Right forelimb (tissue), 1 donor: ENCODE data around the gene PTPRD.

Experiments
- DNase-seq: peaks from one replicate; pipeline ENCODE4 v3.0.0-alpha.2; 2018

The PTPRD gene

GRCh38 chr9:8877753-8878494 lies 1734.9 kb downstream of the PTPRD start:
- DNase-seq, result no peak

GRCh38 chr9:8876303-8876702 lies 1736.5 kb downstream of the PTPRD start:
- DNase-seq, result no peak

- no peak for DNase-seq
Observed at GRCh38 chr9:8874482-8874881, 1738.3 kb downstream of the PTPRD start.

- DNase-seq, result no peak
Observed at GRCh38 chr9:8872802-8873201, 1740.0 kb downstream of the PTPRD start.

GRCh38 chr9:8871796-8872445 lies 1740.9 kb downstream of the PTPRD start:
- DNase-seq, result no peak

GRCh38 chr9:8871396-8871795 lies 1741.4 kb downstream of the PTPRD start:
- no peak for DNase-seq

GRCh38 chr9:8869812-8870211 lies 1743.0 kb downstream of the PTPRD start:
- no peak for DNase-seq

GRCh38 chr9:8868632-8869031 lies 1744.2 kb downstream of the PTPRD start:
- DNase-seq, result no peak

GRCh38 chr9:8867148-8867547 lies 1745.7 kb downstream of the PTPRD start:
- no peak for DNase-seq

- no peak for DNase-seq
Observed at GRCh38 chr9:8864545-8864896, 1748.3 kb downstream of the PTPRD start.

GRCh38 chr9:8863886-8864544 lies 1748.8 kb downstream of the PTPRD start:
- no peak for DNase-seq

GRCh38 chr9:8863069-8863468 lies 1749.7 kb downstream of the PTPRD start:
- no peak for DNase-seq

GRCh38 chr9:8860925-8861324 lies 1751.9 kb downstream of the PTPRD start:
- no peak for DNase-seq

GRCh38 chr9:8860086-8860485 lies 1752.7 kb downstream of the PTPRD start:
- no peak for DNase-seq

- DNase-seq, result no peak
Observed at GRCh38 chr9:8859416-8859815, 1753.4 kb downstream of the PTPRD start.

GRCh38 chr9:8858596-8859161 lies 1754.1 kb downstream of the PTPRD start:
- peak; percentile 62 for DNase-seq

GRCh38 chr9:8857926-8858595 lies 1754.7 kb downstream of the PTPRD start:
- DNase-seq, result peak; percentile 91

GRCh38 chr9:8857068-8857925 lies 1755.5 kb downstream of the PTPRD start:
- DNase-seq, result no peak

- DNase-seq, result no peak
Observed at GRCh38 chr9:8856396-8857067, 1756.3 kb downstream of the PTPRD start.

- DNase-seq, result no peak
Observed at GRCh38 chr9:8855046-8855445, 1757.8 kb downstream of the PTPRD start.

GRCh38 chr9:8852301-8852864 lies 1760.4 kb downstream of the PTPRD start:
- no peak for DNase-seq
